Transverse colon (tissue), 4 donors: ENCODE data around the gene WDR17.

ENCODE experiments used
- CTCF ChIP-seq, 5 experiments: fragments of 200-600 bp in 3 of 5; fragments of 450-650 bp in 2 of 5; sonication (generic) in 3 of 5; IDR thresholded peaks; 1 replicate in 2 of 5; 2 replicates in 3 of 5; pipeline ENCODE4 v1.5.1; 2016 to 2017; ENCODE audit warnings: antibody characterized with exemption in 5 of 5, inconsistent platforms in 3 of 5, mild to moderate bottlenecking in 2 of 5, moderate library complexity in 1 of 5
- POLR2A ChIP-seq: fragments of 450-650 bp; IDR thresholded peaks from one replicate; pipeline ENCODE4 v1.6.1; 2016; ENCODE audit warnings: antibody characterized with exemption, mild to moderate bottlenecking, moderate library complexity
- POLR2AphosphoS5 ChIP-seq, 3 donors: sonication (generic); formaldehyde crosslinking; IDR thresholded peaks; one replicate each; pipeline ENCODE4 v1.6.1; 2016; ENCODE audit warnings: antibody characterized with exemption in 3 of 3

DNA sequence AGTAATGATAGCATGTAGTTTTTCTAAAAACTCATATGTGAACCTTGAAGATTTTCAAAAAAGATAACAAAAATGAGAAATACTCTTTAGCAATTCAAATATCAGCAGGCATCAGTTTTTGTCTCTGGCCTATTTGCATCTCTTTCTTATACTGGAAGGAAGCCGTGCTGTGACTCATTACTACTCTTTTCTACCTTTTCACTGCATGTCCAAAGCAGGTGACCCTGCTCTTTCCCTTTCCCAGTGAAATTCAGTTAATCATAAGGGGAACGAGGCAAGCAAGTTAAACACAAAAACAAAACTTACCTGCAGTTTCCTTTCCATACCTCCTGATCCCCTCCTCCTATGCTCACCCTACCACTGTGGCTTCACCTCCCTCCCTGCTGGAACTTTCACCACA, 120.4 kb downstream of the WDR17 start:
- no peak for TF ChIP-seq CTCF (IDR thresholded peaks at IDR 0.05)
- no peak for TF ChIP-seq POLR2AphosphoS5 (IDR thresholded peaks at IDR 0.05)
- no peak for TF ChIP-seq POLR2A
